Activated naive CD8-positive, alpha-beta T cell treated with anti-CD3 and anti-CD28 coated beads for 36 hours (primary cell): Measurements from ENCODE around the gene INTS6L. TPM values are rescaled to one million over a fixed set of nuclear protein-coding genes. Genes with fewer than 3 reads are reported as not detected.
"Not testable (repeated sequence)": the region's sequence is repeated elsewhere in the genome, so short reads cannot be mapped to it uniquely, and the experiment has no call there.

Source experiments
- DNase-seq: peaks from one replicate; pipeline ENCODE4 v3.0.0; 2021
- H3K27ac Mint-ChIP-seq: one replicate; pipeline ENCODE4 v1.8.0; 2022; ENCODE audit warnings: mild to moderate bottlenecking, moderate library complexity, mixed read lengths
- H3K27me3 Mint-ChIP-seq: one replicate; pipeline ENCODE4 v1.8.0; 2022; ENCODE audit warnings: mild to moderate bottlenecking, mixed read lengths
- H3K36me3 Mint-ChIP-seq: one replicate; pipeline ENCODE4 v1.8.0; 2021; ENCODE audit warnings: mild to moderate bottlenecking, mixed read lengths
- H3K4me1 Mint-ChIP-seq: one replicate; pipeline ENCODE4 v1.8.0; 2021; ENCODE audit warnings: mixed read lengths
- H3K4me3 Mint-ChIP-seq: one replicate; pipeline ENCODE4 v1.8.0; 2022; ENCODE audit warnings: mild to moderate bottlenecking, moderate library complexity, mixed read lengths
- H3K9me3 Mint-ChIP-seq: one replicate; pipeline ENCODE4 v1.8.0; 2022; ENCODE audit warnings: mixed read lengths
- total RNA-seq, 2 experiments: library from RNA; stranded (reverse); gene quantifications; one replicate each; pipeline ENCODE4 v1.2.3, GENCODE V29; 2021

INTS6L gene
- total RNA-seq, 2 experiments from 2014 or later = 17.2 to 22.2 TPM

- H3K27ac Mint-ChIP-seq = no peak overlapping the region
- H3K27me3 Mint-ChIP-seq = no peaks in the 10 kb centered on the region
- no peaks in the 10 kb centered on the region for H3K9me3 Mint-ChIP-seq
- peaks cover 10% of the 10 kb centered on the region for H3K36me3 Mint-ChIP-seq
- no peak overlapping the region for H3K4me3 Mint-ChIP-seq
- H3K4me1 Mint-ChIP-seq = peaks cover 30% of the 10 kb centered on the region
- DNase-seq = peak; percentile 18
Observed at GRCh38 chrX:135543924-135544323, 23.5 kb downstream of the INTS6L start.

- peaks cover 8% of the 10 kb centered on the region for H3K36me3 Mint-ChIP-seq
- H3K4me3 Mint-ChIP-seq = no peak overlapping the region
- H3K9me3 Mint-ChIP-seq = no peaks in the 10 kb centered on the region
- DNase-seq = no peak
- peaks cover 27% of the 10 kb centered on the region for H3K4me1 Mint-ChIP-seq
- no peak overlapping the region for H3K27ac Mint-ChIP-seq
- H3K27me3 Mint-ChIP-seq = no peaks in the 10 kb centered on the region
Observed at GRCh38 chrX:135544338-135544948, 24.0 kb downstream of the INTS6L start.

GRCh38 chrX:135547767-135548166 lies 27.3 kb downstream of the INTS6L start:
- Mint-ChIP-seq H3K4me1 (peaks cover 19% of the 10 kb centered on the region), H3K27ac (no peak overlapping the region), H3K27me3 (no peaks in the 10 kb centered on the region), H3K9me3 (no peaks in the 10 kb centered on the region), H3K36me3 (peaks cover 14% of the 10 kb centered on the region), H3K4me3 (no peak overlapping the region)
- no peak for DNase-seq

GRCh38 chrX:135549519-135549918 lies 29.1 kb downstream of the INTS6L start:
- no peak overlapping the region for H3K4me3 Mint-ChIP-seq
- peaks cover 3% of the 10 kb centered on the region for H3K4me1 Mint-ChIP-seq
- H3K27ac Mint-ChIP-seq = no peak overlapping the region
- no peaks in the 10 kb centered on the region for H3K9me3 Mint-ChIP-seq
- no peak for DNase-seq
- peaks cover 11% of the 10 kb centered on the region for H3K36me3 Mint-ChIP-seq
- no peaks in the 10 kb centered on the region for H3K27me3 Mint-ChIP-seq

GRCh38 chrX:135556055-135556454 lies 35.6 kb downstream of the INTS6L start:
- Mint-ChIP-seq H3K4me1 (no peaks in the 10 kb centered on the region), H3K36me3 (peaks cover 31% of the 10 kb centered on the region), H3K9me3 (no peaks in the 10 kb centered on the region), H3K27ac (no peak overlapping the region), H3K4me3 (no peak overlapping the region), H3K27me3 (no peaks in the 10 kb centered on the region)
- DNase-seq = no peak

GRCh38 chrX:135557344-135557743 lies 36.9 kb downstream of the INTS6L start:
- H3K27ac Mint-ChIP-seq = no peak overlapping the region
- no peaks in the 10 kb centered on the region for H3K27me3 Mint-ChIP-seq
- no peaks in the 10 kb centered on the region for H3K4me1 Mint-ChIP-seq
- peaks cover 35% of the 10 kb centered on the region for H3K36me3 Mint-ChIP-seq
- H3K4me3 Mint-ChIP-seq = no peak overlapping the region
- H3K9me3 Mint-ChIP-seq = peaks cover 2% of the 10 kb centered on the region
- no peak for DNase-seq

GRCh38 chrX:135572436-135572835 lies 52.0 kb downstream of the INTS6L start:
- DNase-seq = no peak
- Mint-ChIP-seq H3K9me3 (no peaks in the 10 kb centered on the region), H3K36me3 (peaks cover 11% of the 10 kb centered on the region), H3K27me3 (no peaks in the 10 kb centered on the region), H3K27ac (no peak overlapping the region), H3K4me3 (no peak overlapping the region), H3K4me1 (peaks cover 12% of the 10 kb centered on the region)

GRCh38 chrX:135581496-135581895 lies 61.0 kb downstream of the INTS6L start:
- Mint-ChIP-seq H3K4me1 (peaks cover 6% of the 10 kb centered on the region), H3K36me3 (peaks cover 16% of the 10 kb centered on the region), H3K4me3 (no peak overlapping the region), H3K9me3 (no peaks in the 10 kb centered on the region), H3K27me3 (no peaks in the 10 kb centered on the region), H3K27ac (no peak overlapping the region)
- DNase-seq = no peak

- Mint-ChIP-seq H3K27ac (no peak overlapping the region), H3K27me3 (peaks cover 3% of the 10 kb centered on the region), H3K9me3 (no peaks in the 10 kb centered on the region), H3K36me3 (peaks cover 4% of the 10 kb centered on the region), H3K4me1 (no peaks in the 10 kb centered on the region), H3K4me3 (no peak overlapping the region)
- DNase-seq = no peak
Observed at GRCh38 chrX:135585153-135585552, 64.7 kb downstream of the INTS6L start.

- Mint-ChIP-seq H3K4me3 (no peak overlapping the region), H3K27ac (no peak overlapping the region), H3K9me3 (no peaks in the 10 kb centered on the region), H3K36me3 (no peaks in the 10 kb centered on the region), H3K4me1 (no peaks in the 10 kb centered on the region), H3K27me3 (peaks cover 13% of the 10 kb centered on the region)
- DNase-seq = no peak
Observed at GRCh38 chrX:135591871-135592270, 71.4 kb downstream of the INTS6L start.

- H3K27me3 Mint-ChIP-seq = peaks cover 13% of the 10 kb centered on the region
- H3K4me3 Mint-ChIP-seq, DNase-seq, H3K36me3 Mint-ChIP-seq, H3K9me3 Mint-ChIP-seq, H3K27ac Mint-ChIP-seq, H3K4me1 Mint-ChIP-seq: not testable (repeated sequence)
Observed at GRCh38 chrX:135594049-135594448, 73.6 kb downstream of the INTS6L start.

- H3K27me3 Mint-ChIP-seq = peaks cover 13% of the 10 kb centered on the region
- not testable (repeated sequence) for H3K9me3 Mint-ChIP-seq, H3K4me1 Mint-ChIP-seq
Observed at GRCh38 chrX:135594453-135594852, 74.0 kb downstream of the INTS6L start.

GRCh38 chrX:135595543-135595942 lies 75.1 kb downstream of the INTS6L start:
- Mint-ChIP-seq H3K9me3 (no peaks in the 10 kb centered on the region), H3K36me3 (no peaks in the 10 kb centered on the region), H3K4me3 (no peak overlapping the region), H3K27ac (no peak overlapping the region), H3K27me3 (peaks cover 10% of the 10 kb centered on the region), H3K4me1 (no peaks in the 10 kb centered on the region)
- DNase-seq = no peak

More at GRCh38 chrX:135594453-135594852, 74.0 kb downstream of the INTS6L start:
- not testable (repeated sequence) for H3K27ac Mint-ChIP-seq, H3K36me3 Mint-ChIP-seq, H3K4me3 Mint-ChIP-seq, DNase-seq

- H3K9me3 Mint-ChIP-seq = no peaks in the 10 kb centered on the region
- DNase-seq = peak; percentile 36
- no peaks in the 10 kb centered on the region for H3K4me1 Mint-ChIP-seq
- H3K36me3 Mint-ChIP-seq = no peaks in the 10 kb centered on the region
- no peak overlapping the region for H3K4me3 Mint-ChIP-seq
- peaks cover 10% of the 10 kb centered on the region for H3K27me3 Mint-ChIP-seq
- no peak overlapping the region for H3K27ac Mint-ChIP-seq
Observed at GRCh38 chrX:135596495-135596894, 76.0 kb downstream of the INTS6L start.

- no peak for DNase-seq
- Mint-ChIP-seq H3K36me3 (no peaks in the 10 kb centered on the region), H3K27ac (no peak overlapping the region), H3K4me1 (no peaks in the 10 kb centered on the region), H3K9me3 (no peaks in the 10 kb centered on the region), H3K4me3 (no peak overlapping the region), H3K27me3 (peaks cover 5% of the 10 kb centered on the region)
Observed at GRCh38 chrX:135605906-135606305, 85.4 kb downstream of the INTS6L start.

GRCh38 chrX:135624408-135625204 lies 104.1 kb downstream of the INTS6L start:
- H3K4me1 Mint-ChIP-seq, H3K9me3 Mint-ChIP-seq, H3K27ac Mint-ChIP-seq, H3K36me3 Mint-ChIP-seq, H3K27me3 Mint-ChIP-seq, H3K4me3 Mint-ChIP-seq, DNase-seq: not testable (repeated sequence)
